Transverse colon (tissue), 4 donors: ENCODE measurements around the gene DNAJC5.

Experiments
- CTCF ChIP-seq, 5 experiments: fragments of 200-600 bp in 3 of 5; fragments of 450-650 bp in 2 of 5; sonication (generic) in 3 of 5; IDR thresholded peaks; 1 replicate in 2 of 5; 2 replicates in 3 of 5; pipeline ENCODE4 v1.5.1; 2016 to 2017; ENCODE audit warnings: antibody characterized with exemption in 5 of 5, inconsistent platforms in 3 of 5, mild to moderate bottlenecking in 2 of 5, moderate library complexity in 1 of 5
- EP300 ChIP-seq: sonication (generic); formaldehyde crosslinking; IDR thresholded peaks from one replicate; pipeline ENCODE4 v1.6.1; 2017; ENCODE audit warnings: antibody characterized with exemption, low read depth
- POLR2A ChIP-seq: fragments of 450-650 bp; IDR thresholded peaks from one replicate; pipeline ENCODE4 v1.6.1; 2016; ENCODE audit warnings: antibody characterized with exemption, mild to moderate bottlenecking, moderate library complexity
- POLR2AphosphoS5 ChIP-seq, 3 donors: sonication (generic); formaldehyde crosslinking; IDR thresholded peaks; one replicate each; pipeline ENCODE4 v1.6.1; 2016; ENCODE audit warnings: antibody characterized with exemption in 3 of 3

- TF ChIP-seq CTCF (IDR thresholded peaks at IDR 0.05): no peak
- peak; percentile 39 for TF ChIP-seq POLR2A
- TF ChIP-seq POLR2AphosphoS5 (IDR thresholded peaks at IDR 0.05): peak; percentile 55 to 66 (median 62)
- TF ChIP-seq EP300: no peak
Measured at GRCh38 chr20:63978319-63979228, 83.6 kb downstream of the DNAJC5 start.
